ENCODE results near the gene AOC1.

AOC1 gene

DNA sequence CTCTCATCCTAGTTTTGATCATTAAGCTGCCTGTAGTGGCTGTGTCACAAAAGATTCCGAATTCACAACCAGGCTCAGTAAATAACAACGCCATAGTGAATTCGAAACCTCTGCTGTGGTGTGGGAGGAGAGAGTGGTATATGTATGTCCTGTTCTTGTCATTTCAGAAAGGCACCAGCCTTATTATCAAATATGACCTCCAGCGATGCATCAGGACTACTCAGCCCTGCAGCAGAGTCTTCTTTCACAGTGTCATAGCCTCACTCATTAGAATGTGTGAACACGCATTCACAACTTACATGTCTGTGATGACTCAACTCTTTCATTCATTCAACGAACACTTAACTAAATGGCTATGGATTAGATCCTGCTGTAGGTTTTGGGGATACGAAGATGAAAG is 15.3 kb downstream of the AOC1 start (continued):
- TF ChIP-seq WT1 (tag by site-specific recombination; IDR thresholded peaks at IDR 0.05) (no peak), ZNF837 (tag by site-specific recombination; IDR thresholded peaks at IDR 0.05) (no peak), PRDM6 (tag by site-specific recombination; IDR thresholded peaks at IDR 0.05) (no peak), ZNF529 (tag by site-specific recombination; IDR thresholded peaks at IDR 0.05; ENCODE audit: insufficient replicate concordance) (no peak), BCL11B (tag by site-specific recombination; IDR thresholded peaks at IDR 0.05; ENCODE audit: low read depth) (no peak), ZNF626 (tag by site-specific recombination; IDR thresholded peaks at IDR 0.05) (no peak)
- TF ChIP-seq, protein P1, sequence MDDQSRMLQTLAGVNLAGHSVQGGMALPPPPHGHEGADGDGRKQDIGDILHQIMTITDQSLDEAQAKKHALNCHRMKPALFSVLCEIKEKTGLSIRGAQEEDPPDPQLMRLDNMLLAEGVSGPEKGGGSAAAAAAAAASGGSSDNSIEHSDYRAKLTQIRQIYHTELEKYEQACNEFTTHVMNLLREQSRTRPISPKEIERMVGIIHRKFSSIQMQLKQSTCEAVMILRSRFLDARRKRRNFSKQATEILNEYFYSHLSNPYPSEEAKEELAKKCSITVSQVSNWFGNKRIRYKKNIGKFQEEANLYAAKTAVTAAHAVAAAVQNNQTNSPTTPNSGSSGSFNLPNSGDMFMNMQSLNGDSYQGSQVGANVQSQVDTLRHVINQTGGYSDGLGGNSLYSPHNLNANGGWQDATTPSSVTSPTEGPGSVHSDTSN (CRISPR knock-in tag; IDR thresholded peaks at IDR 0.05): no peak

DNA sequence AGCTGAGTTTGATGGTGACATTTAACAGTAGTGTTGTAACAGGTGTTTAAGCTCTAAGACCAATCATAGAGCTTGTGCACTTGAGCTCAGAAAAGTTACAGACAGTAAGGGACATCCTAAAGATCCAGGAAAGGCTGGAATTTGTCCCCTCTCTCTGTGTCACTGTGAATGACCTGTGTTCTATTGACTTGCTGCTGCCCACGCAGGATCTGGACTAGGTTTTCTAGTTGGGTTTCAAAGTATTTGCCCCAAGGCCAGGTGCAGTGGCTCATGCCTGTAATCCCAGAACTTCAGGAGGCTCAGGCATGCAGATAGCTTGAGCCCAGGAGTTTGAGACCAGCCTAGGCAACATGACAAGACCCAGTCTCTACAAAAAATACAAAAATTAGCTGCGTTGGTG is 17.1 kb downstream of the AOC1 start:
- Histone ChIP-seq H3K36me3 (ENCODE audit: control insufficient read depth in 2 of 2, insufficient read depth in 1 of 2, low read length in 2 of 2) (no peaks in the 10 kb centered on the region), H3K4me3 (ENCODE audit: low read depth, low read length) (no peak overlapping the region), H3K27ac (ENCODE audit: extremely low read depth, low read depth, low read length) (no peak overlapping the region), H3K9me3 (ENCODE audit: control insufficient read depth, insufficient read depth, low read depth, low read length) (no peaks in the 10 kb centered on the region), H3K4me1 (ENCODE audit: control insufficient read depth, insufficient read depth, low read length) (no peaks in the 10 kb centered on the region)
- ChIA-PET CTCF (interaction anchor here (0.9 to 3.8 kb wide), 2 partner anchors 9 to 91 kb away, joined by 4 to 17 read pairs; no protein-coding TSS in a partner anchor), POLR2A (interaction anchor here (0.7 kb wide), 1 partner anchor 782 kb away, joined by 7 read pairs; no protein-coding TSS in a partner anchor)
- TF ChIP-seq ZNF621 (tag by site-specific recombination; IDR thresholded peaks at IDR 0.05) (no peak), KLF10 (tag by site-specific recombination; IDR thresholded peaks at IDR 0.05) (no peak), ZNF664 (tag by site-specific recombination; IDR thresholded peaks at IDR 0.05) (no peak), PRDM2 (tag by site-specific recombination; IDR thresholded peaks at IDR 0.05; ENCODE audit: borderline replicate concordance) (no peak), TCF7L2 (IDR thresholded peaks at IDR 0.05; ENCODE audit: borderline replicate concordance, low read depth, low read length) (no peak), ZNF19 (tag by site-specific recombination; IDR thresholded peaks at IDR 0.05; ENCODE audit: low read depth) (no peak), ZNF211 (tag by site-specific recombination; IDR thresholded peaks at IDR 0.05; ENCODE audit: low read depth) (no peak), KLF1 (tag by site-specific recombination; IDR thresholded peaks at IDR 0.05) (no peak)

GRCh38 chr7:150871601-150872000 is 19.3 kb downstream of the AOC1 start:
- ChIA-PET POLR2A (no interaction called here), CTCF (interaction anchor here (0.7 to 1.0 kb wide), 4 partner anchors 10 to 877 kb away, joined by 3 read pairs; no protein-coding TSS in a partner anchor)
- H3K9me3 ChIP-seq (ENCODE audit: control insufficient read depth, insufficient read depth, low read depth, low read length): no peaks in the 10 kb centered on the region
- H3K36me3 ChIP-seq (ENCODE audit: control insufficient read depth in 2 of 2, insufficient read depth in 1 of 2, low read length in 2 of 2): no peaks in the 10 kb centered on the region
- H3K4me1 ChIP-seq (ENCODE audit: control insufficient read depth, insufficient read depth, low read length): no peaks in the 10 kb centered on the region
- H3K27ac ChIP-seq (ENCODE audit: extremely low read depth, low read depth, low read length): no peak overlapping the region
- no peak overlapping the region for H3K4me3 ChIP-seq (ENCODE audit: low read depth, low read length)
- peak; percentile 31 for TF ChIP-seq SETDB1 (IDR thresholded peaks at IDR 0.05; ENCODE audit: insufficient read length, low read length)
- TF ChIP-seq ZNF184 (tag by site-specific recombination; IDR thresholded peaks at IDR 0.05): peak; percentile 99
- TF ChIP-seq, protein P2, sequence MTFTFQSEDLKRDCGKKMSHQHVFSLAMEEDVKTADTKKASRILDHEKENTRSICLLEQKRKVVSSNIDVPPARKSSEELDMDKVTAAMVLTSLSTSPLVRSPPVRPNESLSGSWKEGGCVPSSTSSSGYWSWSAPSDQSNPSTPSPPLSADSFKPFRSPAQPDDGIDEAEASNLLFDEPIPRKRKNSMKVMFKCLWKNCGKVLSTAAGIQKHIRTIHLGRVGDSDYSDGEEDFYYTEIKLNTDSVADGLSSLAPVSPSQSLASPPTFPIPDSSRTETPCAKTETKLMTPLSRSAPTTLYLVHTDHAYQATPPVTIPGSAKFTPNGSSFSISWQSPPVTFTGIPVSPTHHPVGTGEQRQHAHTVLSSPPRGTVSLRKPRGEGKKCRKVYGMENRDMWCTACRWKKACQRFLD (tag by site-specific recombination; IDR thresholded peaks at IDR 0.05): no peak
